ENCODE data around the gene DIPK1C.
A peak's percentile ranks its signal among the peaks of the same experiment; 100 is the strongest.

DIPK1C gene

GRCh38 chr18:74482697-74483096, 25.6 kb upstream of the DIPK1C start:
- no peak for DNase-seq (ENCODE audit: low read depth in 2 of 2)
- no peak overlapping the region for H3K4me3 ChIP-seq (replicated peaks in 1 of 2; ENCODE audit: low read depth in 2 of 2, low read length in 2 of 2)
- TF ChIP-seq, protein P1, sequence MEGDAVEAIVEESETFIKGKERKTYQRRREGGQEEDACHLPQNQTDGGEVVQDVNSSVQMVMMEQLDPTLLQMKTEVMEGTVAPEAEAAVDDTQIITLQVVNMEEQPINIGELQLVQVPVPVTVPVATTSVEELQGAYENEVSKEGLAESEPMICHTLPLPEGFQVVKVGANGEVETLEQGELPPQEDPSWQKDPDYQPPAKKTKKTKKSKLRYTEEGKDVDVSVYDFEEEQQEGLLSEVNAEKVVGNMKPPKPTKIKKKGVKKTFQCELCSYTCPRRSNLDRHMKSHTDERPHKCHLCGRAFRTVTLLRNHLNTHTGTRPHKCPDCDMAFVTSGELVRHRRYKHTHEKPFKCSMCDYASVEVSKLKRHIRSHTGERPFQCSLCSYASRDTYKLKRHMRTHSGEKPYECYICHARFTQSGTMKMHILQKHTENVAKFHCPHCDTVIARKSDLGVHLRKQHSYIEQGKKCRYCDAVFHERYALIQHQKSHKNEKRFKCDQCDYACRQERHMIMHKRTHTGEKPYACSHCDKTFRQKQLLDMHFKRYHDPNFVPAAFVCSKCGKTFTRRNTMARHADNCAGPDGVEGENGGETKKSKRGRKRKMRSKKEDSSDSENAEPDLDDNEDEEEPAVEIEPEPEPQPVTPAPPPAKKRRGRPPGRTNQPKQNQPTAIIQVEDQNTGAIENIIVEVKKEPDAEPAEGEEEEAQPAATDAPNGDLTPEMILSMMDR (IDR thresholded peaks at IDR 0.05; ENCODE audit: low read depth, low read length): no peak

- no peak for DNase-seq (ENCODE audit: low read depth in 2 of 2)
- TF ChIP-seq, protein P1 (IDR thresholded peaks at IDR 0.05; ENCODE audit: low read depth, low read length): no peak
- no peak overlapping the region for H3K4me3 ChIP-seq (replicated peaks in 1 of 2; ENCODE audit: low read depth in 2 of 2, low read length in 2 of 2)
These were observed 23.1 kb upstream of the DIPK1C start for GRCh38 chr18:74480149-74480651.

DNA sequence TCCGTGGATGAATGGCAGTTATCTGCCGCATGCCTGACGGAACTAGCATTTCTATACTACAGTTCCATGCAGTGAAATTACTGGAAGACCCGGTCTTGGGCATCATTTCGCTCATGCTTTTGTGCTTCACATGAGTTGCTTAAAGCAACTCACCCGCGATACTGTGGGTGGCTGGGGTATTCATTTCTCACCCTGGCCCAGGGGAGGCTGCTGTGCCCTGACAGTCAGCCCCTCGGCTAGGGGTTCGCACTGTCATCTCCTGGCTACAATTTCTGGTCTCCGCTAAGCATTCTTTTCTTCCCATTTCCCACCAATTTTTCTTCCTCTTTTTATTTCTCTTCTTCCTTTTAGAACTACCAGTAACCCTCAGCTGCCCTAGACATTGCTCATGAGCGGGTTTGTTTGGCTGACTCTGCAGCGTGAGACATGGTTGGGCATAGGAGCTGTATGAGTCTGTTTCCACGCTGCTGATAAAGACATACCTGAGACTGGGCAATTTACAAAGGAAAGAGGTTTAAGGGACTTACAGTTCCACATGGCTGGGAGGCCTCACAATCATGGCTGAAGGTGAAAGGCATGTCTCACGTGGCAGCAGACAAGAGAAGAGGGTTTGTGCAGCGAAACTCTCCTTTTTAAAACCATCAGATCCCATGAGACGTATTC, 22.5 kb upstream of the DIPK1C start:
- no peak for DNase-seq (ENCODE audit: low read depth in 2 of 2)
- TF ChIP-seq, protein P1 (IDR thresholded peaks at IDR 0.05; ENCODE audit: low read depth, low read length): no peak
- no peak overlapping the region for H3K4me3 ChIP-seq (replicated peaks in 1 of 2; ENCODE audit: low read depth in 2 of 2, low read length in 2 of 2)

DNA sequence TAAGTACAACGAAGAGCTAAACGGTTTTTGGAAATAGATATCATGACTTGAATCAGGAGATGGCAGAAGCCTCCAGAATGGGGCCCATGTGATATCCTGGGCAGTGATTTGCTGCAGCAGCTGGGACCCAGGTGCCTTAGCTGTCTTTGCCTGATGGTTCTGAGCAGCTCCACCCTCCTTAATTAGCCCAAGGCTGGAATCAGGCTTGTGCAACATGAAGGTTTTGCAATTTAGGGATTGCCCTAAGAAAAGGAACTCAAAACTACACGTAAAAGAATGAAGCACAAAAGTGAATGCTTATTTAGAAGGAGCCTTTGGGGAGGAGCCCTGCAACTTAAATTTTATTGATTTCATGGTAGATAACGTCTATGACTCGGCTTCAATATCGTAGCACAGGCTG, 21.8 kb upstream of the DIPK1C start:
- H3K4me3 ChIP-seq (replicated peaks in 1 of 2; ENCODE audit: low read depth in 2 of 2, low read length in 2 of 2): no peak overlapping the region
- TF ChIP-seq, protein P1 (IDR thresholded peaks at IDR 0.05; ENCODE audit: low read depth, low read length): no peak
- DNase-seq (ENCODE audit: low read depth in 2 of 2): no peak

DNA sequence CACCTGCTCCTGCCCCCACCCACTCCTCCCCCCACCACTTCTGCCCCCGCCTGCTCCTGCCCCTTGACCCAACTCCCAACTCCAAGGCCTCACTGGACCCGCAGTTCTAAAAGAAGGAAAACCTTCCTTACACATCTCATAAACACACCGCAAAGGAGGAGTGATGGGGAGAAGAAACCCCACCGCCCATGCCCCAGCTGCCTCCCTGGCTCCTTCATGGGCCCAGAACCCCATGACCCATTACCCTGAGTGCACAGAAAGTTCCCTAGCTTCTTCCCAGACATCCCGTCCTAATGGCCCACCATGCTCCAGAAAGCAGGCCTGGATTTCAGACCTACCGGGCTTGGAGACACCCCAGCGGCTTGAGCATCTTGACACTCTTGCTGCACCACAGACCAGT, 21.2 kb upstream of the DIPK1C start:
- no peak for DNase-seq (ENCODE audit: low read depth in 2 of 2)

DNA sequence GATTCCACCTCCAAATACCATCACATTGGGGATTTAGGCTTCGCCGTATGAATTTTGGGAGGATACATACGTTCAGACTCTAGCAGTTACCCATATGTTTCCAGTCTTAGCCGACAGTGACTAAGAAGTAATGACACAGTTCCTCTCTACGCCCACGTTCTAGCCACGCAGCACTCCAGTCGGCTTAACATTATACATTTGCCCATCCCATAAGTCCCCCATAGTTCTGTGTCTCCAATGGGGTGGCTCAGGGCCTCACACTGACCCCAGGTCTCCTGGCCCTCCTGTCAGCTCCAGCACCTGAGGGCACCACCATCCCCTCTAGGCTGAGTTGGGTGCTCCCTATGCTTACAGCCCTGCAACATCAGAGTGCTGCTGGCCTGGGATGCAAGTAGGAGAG, 20.7 kb upstream of the DIPK1C start:
- TF ChIP-seq, protein P1 (IDR thresholded peaks at IDR 0.05; ENCODE audit: low read depth, low read length): no peak
- DNase-seq (ENCODE audit: low read depth in 2 of 2): no peak

More for the DNA sequence above, 21.2 kb upstream of the DIPK1C start:
- TF ChIP-seq, protein P1 (IDR thresholded peaks at IDR 0.05; ENCODE audit: low read depth, low read length): no peak
- H3K4me3 ChIP-seq (replicated peaks in 1 of 2; ENCODE audit: low read depth in 2 of 2, low read length in 2 of 2): no peak overlapping the region

DNA sequence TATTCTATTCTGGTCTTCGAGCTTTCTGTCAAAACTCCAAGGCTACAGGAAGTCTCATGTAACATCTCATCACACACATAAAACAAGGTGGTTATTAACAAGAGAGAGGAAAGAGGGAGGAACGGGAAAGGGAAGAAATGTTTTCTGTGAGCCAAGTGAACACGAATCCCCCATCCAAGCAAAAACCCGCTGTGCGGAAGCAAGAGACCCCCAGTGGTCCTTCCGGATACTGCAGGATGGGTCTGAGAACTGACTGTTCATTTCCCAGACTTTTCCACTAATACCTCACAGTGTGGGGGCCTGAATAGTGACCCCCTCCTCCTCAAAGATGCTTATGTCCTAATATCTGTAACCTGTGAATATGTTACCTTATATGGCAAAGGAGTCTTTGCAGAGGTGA, 19.0 kb upstream of the DIPK1C start:
- TF ChIP-seq, protein P1 (IDR thresholded peaks at IDR 0.05; ENCODE audit: low read depth, low read length): peak; percentile 76
- no peak overlapping the region for H3K4me3 ChIP-seq (replicated peaks in 1 of 2; ENCODE audit: low read depth in 2 of 2, low read length in 2 of 2)

More for the DNA sequence above, 20.7 kb upstream of the DIPK1C start:
- no peak overlapping the region for H3K4me3 ChIP-seq (replicated peaks in 1 of 2; ENCODE audit: low read depth in 2 of 2, low read length in 2 of 2)

More for the DNA sequence above, 19.0 kb upstream of the DIPK1C start:
- DNase-seq (ENCODE audit: low read depth in 2 of 2): peak in 1 of 2 donors; percentile 45

Data from cardiac fibroblast (primary cell).